Mesothelial cell of epicardium (in vitro differentiated cells): Measurements from ENCODE around the gene AMPH. TPM values are rescaled to one million over a fixed set of nuclear protein-coding genes. Genes with fewer than 3 reads are reported as not detected.
"Not testable (repeated sequence)": the region's sequence is repeated elsewhere in the genome, so short reads cannot be mapped to it uniquely, and the experiment has no call there.

Experiments used
- DNase-seq, 2 experiments: peaks; one replicate each; pipeline ENCODE4 v3.0.0; 2021; ENCODE audit warnings: low spot score in 2 of 2; ENCODE audit not compliant: unreplicated experiment in 2 of 2
- H3K27ac Mint-ChIP-seq: 2 replicates; pipeline ENCODE4 v1.8.0; 2021; ENCODE audit warnings: mixed read lengths
- H3K27me3 Mint-ChIP-seq: 2 replicates; pipeline ENCODE4 v1.8.0; 2021; ENCODE audit warnings: low read depth, mixed read lengths
- H3K36me3 Mint-ChIP-seq: 2 replicates; pipeline ENCODE4 v1.8.0; 2021; ENCODE audit warnings: mixed read lengths
- H3K4me1 Mint-ChIP-seq: 2 replicates; pipeline ENCODE4 v1.8.0; 2021; ENCODE audit warnings: mixed read lengths
- H3K4me3 Mint-ChIP-seq: 2 replicates; pipeline ENCODE4 v1.8.0; 2021; ENCODE audit warnings: mild to moderate bottlenecking, moderate library complexity, mixed read lengths
- H3K9me3 Mint-ChIP-seq: 2 replicates; pipeline ENCODE4 v1.8.0; 2021; ENCODE audit warnings: mixed read lengths
- total RNA-seq: library from RNA; stranded (reverse); gene quantifications from 3 replicates; pipeline ENCODE4 v1.2.1, GENCODE V29; 2021
- TF ChIP-seq, protein P1 (sequence below): fragments of 200-600 bp; sonication (generic); IDR thresholded peaks from one replicate; pipeline ENCODE4 v1.5.0; 2021; ENCODE audit warnings: antibody characterized with exemption; ENCODE audit not compliant: unreplicated experiment

AMPH gene
- total RNA-seq, 1 donor from 2014 or later: 2.4 TPM

DNA sequence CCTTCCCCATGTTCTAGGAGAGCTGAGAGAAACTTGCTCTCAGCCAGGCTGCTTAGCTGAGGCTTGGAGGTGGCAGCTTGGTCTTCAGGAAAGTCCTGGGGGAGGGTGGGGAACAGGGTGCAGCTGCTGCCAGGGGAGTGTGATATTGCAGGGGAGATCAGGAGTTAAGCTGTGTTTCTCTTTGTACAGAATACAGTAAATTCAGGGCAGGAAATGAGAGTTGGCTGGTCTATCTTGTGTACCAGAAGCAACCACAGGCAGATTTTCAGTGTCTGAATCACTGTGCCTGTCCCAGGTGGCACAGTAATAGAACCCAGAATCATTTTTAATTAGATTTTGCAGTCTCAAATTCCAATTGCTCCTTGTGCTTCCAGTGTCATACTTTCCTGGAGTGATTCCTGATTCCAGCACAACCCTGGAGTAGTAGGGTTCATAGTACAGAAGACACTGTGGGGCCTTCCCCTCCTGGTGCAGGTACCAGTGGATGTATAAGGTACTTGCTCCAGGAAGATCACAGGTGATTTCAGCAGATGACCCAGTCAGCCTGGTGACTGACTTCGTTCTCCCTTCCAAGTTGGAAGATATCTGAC, 263.8 kb downstream of the AMPH start:
- no peaks in the 10 kb centered on the region for H3K27me3 Mint-ChIP-seq
- no peak overlapping the region for H3K27ac Mint-ChIP-seq
- DNase-seq: no peak
- no peak overlapping the region for H3K4me3 Mint-ChIP-seq
- H3K36me3 Mint-ChIP-seq: no peaks in the 10 kb centered on the region
- no peaks in the 10 kb centered on the region for H3K9me3 Mint-ChIP-seq
- TF ChIP-seq, protein P1, sequence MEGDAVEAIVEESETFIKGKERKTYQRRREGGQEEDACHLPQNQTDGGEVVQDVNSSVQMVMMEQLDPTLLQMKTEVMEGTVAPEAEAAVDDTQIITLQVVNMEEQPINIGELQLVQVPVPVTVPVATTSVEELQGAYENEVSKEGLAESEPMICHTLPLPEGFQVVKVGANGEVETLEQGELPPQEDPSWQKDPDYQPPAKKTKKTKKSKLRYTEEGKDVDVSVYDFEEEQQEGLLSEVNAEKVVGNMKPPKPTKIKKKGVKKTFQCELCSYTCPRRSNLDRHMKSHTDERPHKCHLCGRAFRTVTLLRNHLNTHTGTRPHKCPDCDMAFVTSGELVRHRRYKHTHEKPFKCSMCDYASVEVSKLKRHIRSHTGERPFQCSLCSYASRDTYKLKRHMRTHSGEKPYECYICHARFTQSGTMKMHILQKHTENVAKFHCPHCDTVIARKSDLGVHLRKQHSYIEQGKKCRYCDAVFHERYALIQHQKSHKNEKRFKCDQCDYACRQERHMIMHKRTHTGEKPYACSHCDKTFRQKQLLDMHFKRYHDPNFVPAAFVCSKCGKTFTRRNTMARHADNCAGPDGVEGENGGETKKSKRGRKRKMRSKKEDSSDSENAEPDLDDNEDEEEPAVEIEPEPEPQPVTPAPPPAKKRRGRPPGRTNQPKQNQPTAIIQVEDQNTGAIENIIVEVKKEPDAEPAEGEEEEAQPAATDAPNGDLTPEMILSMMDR: no peak
- no peaks in the 10 kb centered on the region for H3K4me1 Mint-ChIP-seq

DNA sequence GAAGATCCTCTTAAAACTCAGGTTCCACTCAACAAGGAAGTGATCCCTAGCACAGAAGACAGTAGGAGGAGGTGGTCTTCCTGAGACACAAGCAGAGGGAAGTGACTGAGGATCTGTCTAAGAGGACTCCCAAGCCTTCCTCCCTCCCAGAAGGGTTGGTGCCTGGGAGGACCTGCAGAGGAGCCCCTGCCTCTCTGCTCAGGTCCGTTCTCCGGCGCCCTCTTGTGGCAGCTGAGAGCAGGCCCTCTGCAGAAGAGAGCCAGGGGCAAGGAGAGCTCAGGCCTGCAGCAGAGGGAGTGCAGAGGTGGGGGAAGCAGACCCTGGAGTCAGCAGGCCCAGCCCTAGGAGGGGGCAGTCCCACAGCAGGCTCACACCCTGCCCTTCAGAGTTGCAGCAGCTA, 267.8 kb downstream of the AMPH start:
- not testable (repeated sequence) for H3K27me3 Mint-ChIP-seq, H3K27ac Mint-ChIP-seq, H3K4me3 Mint-ChIP-seq, H3K9me3 Mint-ChIP-seq, H3K36me3 Mint-ChIP-seq, DNase-seq, H3K4me1 Mint-ChIP-seq
- TF ChIP-seq, protein P1: peak; percentile 34

DNA sequence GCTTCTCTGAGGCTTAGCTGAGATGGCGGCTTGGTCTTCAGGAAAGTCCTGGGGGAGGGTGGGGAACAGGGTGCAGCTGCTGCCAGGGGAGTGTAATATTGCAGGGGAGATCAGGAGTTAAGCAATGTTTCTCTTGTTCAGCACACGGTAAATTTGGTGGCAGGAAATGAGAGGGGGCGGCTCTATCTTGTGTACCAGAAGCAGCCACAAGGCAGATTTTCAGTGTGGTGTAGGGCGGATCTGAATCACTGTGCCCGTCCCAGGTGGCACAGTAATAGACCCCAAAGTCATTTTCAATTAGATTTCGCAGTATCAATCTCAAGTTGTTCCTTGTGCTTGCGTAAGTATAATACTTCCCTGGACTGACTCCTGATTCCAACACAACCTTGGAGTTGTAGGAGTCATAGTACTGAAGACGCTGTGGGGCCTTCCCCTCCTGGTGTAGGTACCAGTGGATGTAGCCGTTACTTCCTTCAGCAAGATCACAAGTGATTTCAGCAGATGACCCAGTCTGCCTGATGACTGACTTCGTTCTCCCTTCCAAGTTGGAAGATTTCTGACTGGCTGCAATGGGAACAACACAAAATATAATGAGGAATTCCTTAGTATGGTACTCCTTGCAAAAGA, 268.4 kb downstream of the AMPH start:
- not testable (repeated sequence) for H3K4me3 Mint-ChIP-seq, H3K27me3 Mint-ChIP-seq, H3K9me3 Mint-ChIP-seq, H3K4me1 Mint-ChIP-seq, H3K27ac Mint-ChIP-seq, DNase-seq, H3K36me3 Mint-ChIP-seq

DNA sequence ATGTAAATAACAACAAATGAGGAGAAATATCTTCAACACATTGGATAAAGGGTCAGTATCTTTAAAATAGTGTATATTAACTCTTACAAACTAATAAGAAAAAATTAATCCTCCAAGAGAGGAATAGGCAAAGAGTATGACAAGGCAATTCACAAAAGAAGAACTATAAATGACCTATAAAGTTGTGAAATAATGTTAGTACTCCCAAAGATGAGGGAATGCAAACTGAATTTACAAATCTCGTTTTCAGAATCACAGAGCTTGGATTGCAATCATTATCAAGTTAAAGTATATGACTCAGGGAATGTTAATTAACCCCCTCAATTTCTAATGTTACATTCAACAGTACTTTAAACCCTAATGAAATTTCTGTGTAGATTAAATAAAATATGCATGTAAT, 270.4 kb downstream of the AMPH start:
- Mint-ChIP-seq H3K4me1 (no peaks in the 10 kb centered on the region), H3K36me3 (no peaks in the 10 kb centered on the region), H3K9me3 (no peaks in the 10 kb centered on the region), H3K27me3 (no peaks in the 10 kb centered on the region), H3K27ac (no peak overlapping the region), H3K4me3 (no peak overlapping the region)
- no peak for DNase-seq
- TF ChIP-seq, protein P1: no peak

DNA sequence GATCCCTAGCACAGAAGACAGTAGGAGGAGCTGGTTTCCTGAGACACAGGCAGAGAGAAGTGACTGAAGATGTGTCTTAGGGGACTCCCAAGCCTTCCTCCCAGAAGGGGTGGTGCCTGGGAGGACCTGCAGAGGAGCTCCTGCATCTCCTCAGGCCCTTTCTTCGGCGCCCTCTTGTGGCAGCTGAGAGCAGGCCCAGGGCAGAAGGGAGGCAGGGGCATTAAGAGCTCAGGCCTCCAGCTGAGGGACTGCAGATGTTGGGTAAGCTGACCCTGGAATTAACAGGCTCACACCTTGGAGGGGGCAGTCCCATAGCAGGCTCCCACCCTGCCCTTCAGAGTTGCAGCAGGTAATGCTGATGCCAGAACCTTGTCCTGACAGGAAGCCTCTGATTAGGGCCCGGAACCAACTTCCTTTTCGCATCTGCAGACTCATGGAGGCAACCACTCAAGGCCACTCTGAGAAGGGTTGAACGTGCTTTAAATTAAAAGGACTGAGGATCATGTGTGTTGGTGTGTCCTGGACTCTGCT, 272.0 kb downstream of the AMPH start:
- DNase-seq, H3K9me3 Mint-ChIP-seq, H3K4me3 Mint-ChIP-seq, H3K4me1 Mint-ChIP-seq, H3K27ac Mint-ChIP-seq, H3K36me3 Mint-ChIP-seq, H3K27me3 Mint-ChIP-seq: not testable (repeated sequence)

DNA sequence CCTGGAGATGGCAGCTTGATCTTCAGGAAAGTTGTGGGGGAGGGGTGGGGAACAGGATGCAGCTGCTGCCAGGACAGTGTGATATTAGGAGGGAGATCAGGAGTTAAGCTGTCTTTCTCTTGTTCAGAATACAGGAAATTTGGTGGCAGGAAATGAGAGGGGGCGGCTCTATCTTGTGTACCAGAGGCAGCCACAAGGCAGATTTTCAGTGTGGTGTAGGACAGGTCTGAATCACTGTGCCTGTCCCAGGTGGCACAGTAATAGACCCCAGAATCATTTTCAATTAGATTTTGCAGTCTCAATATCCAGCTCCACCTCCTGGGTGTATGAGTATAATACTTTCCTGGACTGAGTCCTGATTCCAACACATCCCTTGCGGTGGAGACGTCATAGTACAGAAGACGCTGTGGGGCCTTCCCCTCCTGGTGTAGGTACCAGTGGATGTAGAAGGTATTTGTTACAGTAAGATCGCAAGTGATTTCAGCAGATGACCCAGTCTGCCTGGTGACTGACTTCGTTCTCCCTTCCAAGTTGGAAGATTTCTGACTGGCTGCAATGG, 272.8 kb downstream of the AMPH start:
- H3K36me3 Mint-ChIP-seq, H3K9me3 Mint-ChIP-seq, H3K4me1 Mint-ChIP-seq, H3K27ac Mint-ChIP-seq, H3K4me3 Mint-ChIP-seq, DNase-seq, H3K27me3 Mint-ChIP-seq: not testable (repeated sequence)

DNA sequence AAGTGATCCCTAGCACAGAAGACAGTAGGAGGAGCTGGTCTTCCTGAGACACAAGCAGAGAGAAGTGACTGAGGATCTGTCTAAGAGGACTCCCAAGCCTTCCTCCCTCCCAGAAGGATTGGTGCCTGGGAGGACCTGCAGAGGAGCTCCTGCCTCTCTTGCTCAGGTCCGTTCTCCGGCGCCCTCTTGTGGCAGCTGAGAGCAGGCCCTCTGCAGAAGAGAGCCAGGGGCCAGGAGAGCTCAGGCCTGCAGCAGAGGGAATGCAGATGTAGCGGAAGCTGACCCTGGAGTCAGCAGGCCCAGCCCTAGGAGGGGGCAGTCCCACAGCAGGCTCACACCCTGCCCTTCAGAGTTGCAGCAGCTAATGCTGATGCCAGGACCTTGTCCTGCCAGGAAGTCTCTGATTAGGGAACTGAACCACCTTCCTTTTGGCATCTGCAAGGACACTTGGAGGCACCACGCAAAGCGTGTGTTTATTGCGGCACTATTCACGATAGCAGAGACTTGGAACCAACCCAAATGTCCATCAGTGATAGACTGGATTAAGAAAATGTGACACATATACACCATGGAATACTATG, 276.8 kb downstream of the AMPH start:
- H3K9me3 Mint-ChIP-seq, H3K36me3 Mint-ChIP-seq, DNase-seq, H3K27me3 Mint-ChIP-seq, H3K4me1 Mint-ChIP-seq, H3K4me3 Mint-ChIP-seq, H3K27ac Mint-ChIP-seq: not testable (repeated sequence)
- TF ChIP-seq, protein P1: peak; percentile 17

DNA sequence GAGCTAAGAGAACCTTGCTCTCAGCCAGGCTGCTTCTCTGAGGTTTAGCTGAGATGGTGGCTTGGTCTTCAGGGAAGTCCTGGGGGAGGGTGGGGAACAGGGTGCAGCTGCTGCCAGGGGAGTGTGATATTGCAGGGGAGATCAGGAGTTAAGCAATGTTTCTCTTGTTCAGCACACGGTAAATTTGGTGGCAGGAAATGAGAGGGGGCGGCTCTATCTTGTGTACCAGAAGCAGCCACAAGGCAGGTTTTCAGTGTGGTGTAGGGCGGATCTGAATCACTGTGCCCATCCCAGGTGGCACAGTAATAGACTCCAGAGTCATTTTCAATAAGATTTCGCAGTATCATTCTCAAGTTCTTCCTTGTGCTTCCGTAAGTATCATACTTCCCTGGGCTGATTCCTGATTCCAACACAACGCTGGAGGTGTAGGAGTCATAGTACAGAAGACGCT, 277.7 kb downstream of the AMPH start:
- not testable (repeated sequence) for DNase-seq, H3K4me3 Mint-ChIP-seq

More for the DNA sequence above, 277.7 kb downstream of the AMPH start:
- H3K4me1 Mint-ChIP-seq, H3K27me3 Mint-ChIP-seq, H3K9me3 Mint-ChIP-seq, H3K27ac Mint-ChIP-seq, H3K36me3 Mint-ChIP-seq: not testable (repeated sequence)
